ENCODE measurements around the gene NDUFB3.

Gene NDUFB3

GRCh38 chr2:201128033-201128432 is 56.2 kb downstream of the NDUFB3 start:
- TF ChIP-seq, protein P1, sequence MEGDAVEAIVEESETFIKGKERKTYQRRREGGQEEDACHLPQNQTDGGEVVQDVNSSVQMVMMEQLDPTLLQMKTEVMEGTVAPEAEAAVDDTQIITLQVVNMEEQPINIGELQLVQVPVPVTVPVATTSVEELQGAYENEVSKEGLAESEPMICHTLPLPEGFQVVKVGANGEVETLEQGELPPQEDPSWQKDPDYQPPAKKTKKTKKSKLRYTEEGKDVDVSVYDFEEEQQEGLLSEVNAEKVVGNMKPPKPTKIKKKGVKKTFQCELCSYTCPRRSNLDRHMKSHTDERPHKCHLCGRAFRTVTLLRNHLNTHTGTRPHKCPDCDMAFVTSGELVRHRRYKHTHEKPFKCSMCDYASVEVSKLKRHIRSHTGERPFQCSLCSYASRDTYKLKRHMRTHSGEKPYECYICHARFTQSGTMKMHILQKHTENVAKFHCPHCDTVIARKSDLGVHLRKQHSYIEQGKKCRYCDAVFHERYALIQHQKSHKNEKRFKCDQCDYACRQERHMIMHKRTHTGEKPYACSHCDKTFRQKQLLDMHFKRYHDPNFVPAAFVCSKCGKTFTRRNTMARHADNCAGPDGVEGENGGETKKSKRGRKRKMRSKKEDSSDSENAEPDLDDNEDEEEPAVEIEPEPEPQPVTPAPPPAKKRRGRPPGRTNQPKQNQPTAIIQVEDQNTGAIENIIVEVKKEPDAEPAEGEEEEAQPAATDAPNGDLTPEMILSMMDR (IDR thresholded peaks at IDR 0.05; ENCODE audit: low read depth, low read length, missing control alignments): no peak
- DNase-seq: no peak
- H3K4me3 ChIP-seq (ENCODE audit: low read depth, low read length): no peak overlapping the region
- peaks cover 6% of the 10 kb centered on the region for H3K36me3 ChIP-seq (replicated peaks)
- peak overlapping the region; percentile 88 for H3K27ac ChIP-seq
- in situ Hi-C loops (cut with HindIII; ENCODE audit: low pct_ligation_motif_present, low sequenced_read_pairs): no loop called here
- H3K27me3 ChIP-seq (replicated peaks): no peaks in the 10 kb centered on the region

GRCh38 chr2:201128933-201129505 is 57.2 kb downstream of the NDUFB3 start:
- H3K27me3 ChIP-seq (replicated peaks): no peaks in the 10 kb centered on the region
- peak; percentile 76 for DNase-seq
- TF ChIP-seq, protein P1 (IDR thresholded peaks at IDR 0.05; ENCODE audit: low read depth, low read length, missing control alignments): no peak
- H3K27ac ChIP-seq: peak overlapping the region; percentile 88
- peaks cover 10% of the 10 kb centered on the region for H3K36me3 ChIP-seq (replicated peaks)
- in situ Hi-C loops (cut with HindIII; ENCODE audit: low pct_ligation_motif_present, low sequenced_read_pairs): no loop called here
- no peak overlapping the region for H3K4me3 ChIP-seq (ENCODE audit: low read depth, low read length)

DNA sequence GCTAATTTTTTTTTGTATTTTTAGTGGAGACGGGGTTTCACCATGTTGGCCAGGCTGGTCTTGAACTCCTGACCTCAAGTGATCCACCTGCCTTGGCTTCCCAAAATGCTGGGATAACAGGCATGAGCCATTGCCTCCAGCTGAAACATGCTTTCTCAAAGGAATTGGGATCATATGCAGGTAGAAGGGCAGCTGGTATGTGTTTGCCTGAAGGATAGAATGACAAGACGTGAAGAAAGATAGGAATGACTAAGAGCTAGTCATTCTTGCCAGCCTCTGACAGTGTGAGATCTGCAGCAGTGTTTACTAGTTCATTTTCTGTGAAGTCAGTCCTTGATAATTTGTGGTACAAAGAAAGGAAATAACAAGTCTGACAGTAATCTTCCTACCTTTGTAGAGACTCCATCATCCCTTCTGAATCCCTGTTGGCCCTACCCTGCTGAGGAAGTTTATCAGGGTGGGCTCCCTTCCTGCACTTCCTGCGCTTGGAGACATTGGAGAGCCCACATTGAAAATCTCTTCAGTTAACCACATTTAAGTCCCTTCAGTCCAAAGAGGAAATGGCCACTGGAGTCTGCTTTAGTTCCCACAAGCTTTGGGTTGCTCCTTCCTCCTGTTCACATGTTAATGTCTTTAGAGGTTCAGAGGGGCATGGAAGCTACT is 58.9 kb downstream of the NDUFB3 start:
- peak overlapping the region; percentile 6 for H3K4me3 ChIP-seq (ENCODE audit: low read depth, low read length)
- H3K36me3 ChIP-seq (replicated peaks): peaks cover 20% of the 10 kb centered on the region
- peak; percentile 83 for DNase-seq
- peak overlapping the region; percentile 88 for H3K27ac ChIP-seq
- in situ Hi-C loops (cut with HindIII; ENCODE audit: low pct_ligation_motif_present, low sequenced_read_pairs): no loop called here
- no peaks in the 10 kb centered on the region for H3K27me3 ChIP-seq (replicated peaks)
- TF ChIP-seq, protein P1 (IDR thresholded peaks at IDR 0.05; ENCODE audit: low read depth, low read length, missing control alignments): no peak

DNA sequence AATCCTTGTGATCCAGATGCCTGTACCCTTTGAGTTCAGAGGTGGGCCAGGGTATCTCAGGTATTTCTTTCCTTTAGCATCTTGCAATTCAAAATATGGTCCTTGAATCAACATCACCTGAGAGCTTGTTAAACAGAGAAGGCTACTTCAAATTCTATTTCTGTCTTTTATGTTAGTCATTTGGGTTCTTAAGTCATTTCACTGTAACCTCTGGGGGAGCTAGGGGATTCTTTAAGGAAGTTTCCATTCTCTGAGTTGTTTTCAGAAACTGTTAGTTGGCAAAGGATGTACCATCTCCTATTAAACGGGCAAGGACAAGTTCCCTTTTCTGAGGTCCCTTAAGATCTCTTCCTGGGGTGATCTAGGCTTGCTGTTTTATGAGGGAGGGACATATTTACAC is 60.7 kb downstream of the NDUFB3 start:
- H3K27me3 ChIP-seq (replicated peaks): no peaks in the 10 kb centered on the region
- TF ChIP-seq, protein P1 (IDR thresholded peaks at IDR 0.05; ENCODE audit: low read depth, low read length, missing control alignments): no peak
- no peak for DNase-seq
- in situ Hi-C loops (cut with HindIII; ENCODE audit: low pct_ligation_motif_present, low sequenced_read_pairs): no loop called here
- peaks cover 39% of the 10 kb centered on the region for H3K36me3 ChIP-seq (replicated peaks)
- no peak overlapping the region for H3K4me3 ChIP-seq (ENCODE audit: low read depth, low read length)
- peak overlapping the region; percentile 2 for H3K27ac ChIP-seq
